GM23338 (cell line): ENCODE measurements around the gene VWC2.

Experiments used
- CREB1 ChIP-seq: fragments of 250-450 bp; sonication (Bioruptor Pico); IDR thresholded peaks from 2 replicates; pipeline ENCODE4 v1.5.0; 2020; ENCODE audit warnings: low read depth, mild to moderate bottlenecking, moderate library complexity
- EZH2 ChIP-seq: fragments of 200-600 bp; sonication (generic); IDR thresholded peaks from one replicate; pipeline ENCODE4 v1.8.0; 2017; ENCODE audit warnings: antibody characterized with exemption, mild to moderate bottlenecking, low read depth; ENCODE audit not compliant: unreplicated experiment
- EZH2phosphoT487 ChIP-seq: fragments of 200-600 bp; sonication (generic); IDR thresholded peaks from one replicate; pipeline ENCODE4 v1.8.1; 2018; ENCODE audit warnings: antibody characterized with exemption; ENCODE audit not compliant: unreplicated experiment
- POLR2AphosphoS5 ChIP-seq: IDR thresholded peaks from 2 replicates; pipeline ENCODE4 v1.6.1; 2016; ENCODE audit warnings: antibody characterized with exemption, low read depth
- REST ChIP-seq: IDR thresholded peaks from one replicate; pipeline ENCODE4 v1.6.1; 2018; ENCODE audit warnings: antibody characterized with exemption; ENCODE audit not compliant: unreplicated experiment
- ZNF331 ChIP-seq: fragments of 250-450 bp; sonication (Bioruptor Pico); IDR thresholded peaks from 2 replicates; pipeline ENCODE4 v1.5.0; 2020; ENCODE audit warnings: low read depth, mild to moderate bottlenecking, moderate library complexity
- TF ChIP-seq, protein P1 (sequence below), 2 experiments: fragments of 200-600 bp in 1 of 2; sonication (generic) in 1 of 2; conservative IDR thresholded peaks; 2 replicates each; pipeline versions ENCODE4 v1.5.1 to v1.6.1; 2016 to 2017; ENCODE audit warnings: antibody characterized with exemption in 2 of 2, low read depth in 2 of 2, mild to moderate bottlenecking in 2 of 2, moderate library complexity in 1 of 2

DNA sequence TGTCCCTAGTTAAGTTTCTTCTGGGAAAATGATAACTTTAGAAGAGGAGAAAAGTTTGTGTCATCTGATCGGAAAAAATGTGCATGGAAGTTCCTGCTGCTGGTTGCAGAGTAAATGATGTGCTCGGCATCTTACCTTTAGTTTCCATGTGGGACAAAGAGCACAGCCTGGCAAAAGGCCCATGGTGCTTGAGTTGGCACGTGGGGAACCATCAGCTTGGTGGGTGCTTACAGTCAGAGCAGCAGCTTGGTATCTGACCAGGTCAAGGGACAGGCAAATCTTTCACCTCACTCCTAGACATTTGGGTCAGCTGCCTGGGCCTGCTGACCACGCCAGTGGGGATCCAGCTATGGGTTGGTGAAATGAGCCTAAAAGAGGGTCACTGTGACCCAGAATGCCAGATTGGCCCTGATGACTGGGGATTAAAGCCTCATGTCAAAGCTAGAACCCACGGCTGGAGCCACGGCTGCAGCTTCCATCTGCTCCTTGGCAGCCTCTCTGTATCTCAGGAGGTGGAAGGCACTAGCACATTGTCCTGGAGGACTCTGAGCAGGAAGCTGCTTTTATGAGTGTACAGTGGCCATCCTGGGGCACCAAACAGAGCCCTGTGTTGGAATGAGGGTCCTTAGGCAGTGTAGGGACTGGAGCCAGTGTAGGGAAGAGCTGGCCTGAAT is 24.7 kb downstream of the VWC2 start:
- TF ChIP-seq, protein P1, sequence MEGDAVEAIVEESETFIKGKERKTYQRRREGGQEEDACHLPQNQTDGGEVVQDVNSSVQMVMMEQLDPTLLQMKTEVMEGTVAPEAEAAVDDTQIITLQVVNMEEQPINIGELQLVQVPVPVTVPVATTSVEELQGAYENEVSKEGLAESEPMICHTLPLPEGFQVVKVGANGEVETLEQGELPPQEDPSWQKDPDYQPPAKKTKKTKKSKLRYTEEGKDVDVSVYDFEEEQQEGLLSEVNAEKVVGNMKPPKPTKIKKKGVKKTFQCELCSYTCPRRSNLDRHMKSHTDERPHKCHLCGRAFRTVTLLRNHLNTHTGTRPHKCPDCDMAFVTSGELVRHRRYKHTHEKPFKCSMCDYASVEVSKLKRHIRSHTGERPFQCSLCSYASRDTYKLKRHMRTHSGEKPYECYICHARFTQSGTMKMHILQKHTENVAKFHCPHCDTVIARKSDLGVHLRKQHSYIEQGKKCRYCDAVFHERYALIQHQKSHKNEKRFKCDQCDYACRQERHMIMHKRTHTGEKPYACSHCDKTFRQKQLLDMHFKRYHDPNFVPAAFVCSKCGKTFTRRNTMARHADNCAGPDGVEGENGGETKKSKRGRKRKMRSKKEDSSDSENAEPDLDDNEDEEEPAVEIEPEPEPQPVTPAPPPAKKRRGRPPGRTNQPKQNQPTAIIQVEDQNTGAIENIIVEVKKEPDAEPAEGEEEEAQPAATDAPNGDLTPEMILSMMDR (conservative IDR thresholded peaks at IDR 0.05; ENCODE audit: low read depth in 2 of 2): no peak
- TF ChIP-seq ZNF331 (CRISPR knock-in tag) (no peak), EZH2 (no peak), REST (no peak), CREB1 (CRISPR knock-in tag) (no peak), POLR2AphosphoS5 (no peak), EZH2phosphoT487 (no peak)
